ENCODE data around the gene TBC1D22B. TPM values are rescaled to one million over a fixed set of nuclear protein-coding genes. Genes with fewer than 3 reads are reported as not detected.
A peak's percentile ranks its signal among the peaks of the same experiment; 100 is the strongest.

Gene TBC1D22B
- total and polyA plus RNA-seq, 9 of the 15 experiments (the other 6 are each of a cell fraction or from before 2014, with no cell fraction given) = 4.8 to 24.2 (median 13.5) TPM

GRCh38 chr6:37257634-37258404 is at the start of gene TBC1D22B, which contains the start of gene TMEM217 (continued):
- TF ChIP-seq ZSCAN32 (CRISPR knock-in tag; IDR thresholded peaks at IDR 0.05) = 0 out of 2 replicates have a peak, but pooled peaks have one; percentile 10
- no peak for TF ChIP-seq TAF15 (IDR thresholded peaks at IDR 0.05; ENCODE audit: low read depth, low read length)
- no peak for TF ChIP-seq CBFA2T2 (conservative IDR thresholded peaks at IDR 0.05)
- TF ChIP-seq ZEB2 (IDR thresholded peaks at IDR 0.05) = peak; percentile 86
- 0 out of 2 replicates have a peak, but pooled peaks have one; percentile 56 for TF ChIP-seq TOE1 (IDR thresholded peaks at IDR 0.05; ENCODE audit: borderline replicate concordance)
- 0 out of 2 replicates have a peak, but pooled peaks have one; percentile 33 for TF ChIP-seq TOE1 (CRISPR knock-in tag; IDR thresholded peaks at IDR 0.05; ENCODE audit: borderline replicate concordance, low read depth)
- peak; percentile 82 for TF ChIP-seq TAF1 (IDR thresholded peaks at IDR 0.05; ENCODE audit: control insufficient read depth, extremely low read depth, insufficient read depth, low read length, severe bottlenecking)
- TF ChIP-seq THAP7 (CRISPR knock-in tag; IDR thresholded peaks at IDR 0.05) = peak; percentile 38; the same call in 1 of the 2 replicates
- no peak for TF ChIP-seq HES1 (IDR thresholded peaks at IDR 0.05; ENCODE audit: low read depth)
- TF ChIP-seq SIX5 (IDR thresholded peaks at IDR 0.05; ENCODE audit: borderline replicate concordance in 1 of 2, insufficient read depth in 1 of 2, low read depth in 1 of 2, low read length in 2 of 2) = peak; percentile 71 to 85
- no peak; the same call in 1 of the 2 replicates for TF ChIP-seq TAL1 (IDR thresholded peaks at IDR 0.05)
- no peak for TF ChIP-seq HDAC6 (IDR thresholded peaks at IDR 0.05; ENCODE audit: low read depth, low read length)
- 0 out of 2 replicates have a peak, but pooled peaks have one; percentile 17 for TF ChIP-seq GATAD2B (IDR thresholded peaks at IDR 0.05; ENCODE audit: borderline replicate concordance)
- peak; percentile 90; the same call in 1 of the 2 replicates for TF ChIP-seq ZBTB49 (CRISPR knock-in tag; IDR thresholded peaks at IDR 0.05; ENCODE audit: borderline replicate concordance)
- TF ChIP-seq IRF2 (CRISPR knock-in tag; IDR thresholded peaks at IDR 0.05) = no peak
- TF ChIP-seq CREM (IDR thresholded peaks at IDR 0.05; ENCODE audit: low read depth) = peak; percentile 99
- no peak for TF ChIP-seq KLF13 (tag; IDR thresholded peaks at IDR 0.05; ENCODE audit: borderline replicate concordance, low read depth)
- peak; percentile 49 for TF ChIP-seq E2F8 (IDR thresholded peaks at IDR 0.05; ENCODE audit: low read depth, partially characterized antibody)
- TF ChIP-seq SMAD3 (CRISPR knock-in tag; conservative IDR thresholded peaks at IDR 0.05) = no peak
